Rectal smooth muscle tissue (tissue), 1 donor: ENCODE data around the gene SLC25A25.

Source experiments
- H3K27ac ChIP-seq: one replicate; pipeline ENCODE4 v1.7.0; 2013; ENCODE audit warnings: low read depth, low read length, inconsistent platforms
- H3K27me3 ChIP-seq: one replicate; pipeline ENCODE4 v1.7.0; 2013; ENCODE audit warnings: low read length; ENCODE audit not compliant: control insufficient read depth, insufficient read depth
- H3K36me3 ChIP-seq: one replicate; pipeline ENCODE4 v1.7.0; 2013; ENCODE audit warnings: low read length; ENCODE audit not compliant: control insufficient read depth, insufficient read depth
- H3K4me1 ChIP-seq: one replicate; pipeline ENCODE4 v1.7.0; 2013; ENCODE audit warnings: low read length; ENCODE audit not compliant: control insufficient read depth, insufficient read depth
- H3K4me3 ChIP-seq: one replicate; pipeline ENCODE4 v1.7.0; 2013; ENCODE audit warnings: low read length
- H3K9ac ChIP-seq: one replicate; pipeline ENCODE4 v1.7.0; 2013; ENCODE audit warnings: low read length

SLC25A25 gene

DNA sequence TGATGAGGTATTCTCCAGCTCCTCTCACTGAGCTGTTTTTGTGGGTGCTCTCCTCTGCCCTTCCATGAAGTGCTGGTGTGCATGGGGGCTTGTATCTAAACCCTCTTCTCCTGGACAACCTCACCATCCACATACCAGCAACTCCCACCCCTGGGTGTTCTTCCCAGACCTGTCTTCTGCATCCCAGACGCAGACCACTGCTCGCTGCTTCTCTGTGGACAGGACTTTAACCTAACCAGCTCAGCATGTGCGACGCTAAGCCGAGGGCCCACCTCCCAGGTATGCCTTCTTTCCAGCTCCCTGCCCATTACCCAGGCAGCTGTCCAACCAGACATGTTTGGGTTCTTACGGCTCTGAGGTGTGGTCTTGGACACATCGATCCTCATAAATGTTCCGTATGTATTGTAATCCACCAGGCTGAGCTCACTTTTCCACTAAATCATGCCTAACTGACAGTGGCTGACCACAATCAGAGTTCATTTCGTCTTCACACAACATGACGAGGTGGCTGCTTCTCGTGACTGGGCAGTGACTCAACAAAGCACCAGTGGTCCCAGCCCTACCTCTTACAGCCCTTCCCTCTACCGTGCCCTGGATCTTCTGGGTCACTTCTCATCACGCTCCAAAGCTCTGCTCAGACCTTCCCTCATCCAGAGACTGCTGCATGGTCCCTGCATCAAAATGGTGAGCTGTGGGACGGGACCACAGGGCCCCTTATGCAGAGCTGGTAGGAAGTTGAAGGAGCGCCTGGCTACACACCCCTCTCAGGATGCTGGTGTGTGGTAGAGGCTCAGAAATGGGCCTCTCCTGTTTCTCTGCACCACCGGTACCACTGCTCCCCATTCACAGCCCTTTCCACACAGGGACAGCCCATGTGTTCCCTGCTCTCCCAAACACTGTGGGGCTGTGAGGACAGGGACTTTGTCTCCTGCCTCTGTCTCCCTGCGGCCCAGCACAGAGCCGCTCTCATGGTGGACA, 69.1 kb downstream of the SLC25A25 start:
- H3K27me3 ChIP-seq: no peaks in the 10 kb centered on the region

DNA sequence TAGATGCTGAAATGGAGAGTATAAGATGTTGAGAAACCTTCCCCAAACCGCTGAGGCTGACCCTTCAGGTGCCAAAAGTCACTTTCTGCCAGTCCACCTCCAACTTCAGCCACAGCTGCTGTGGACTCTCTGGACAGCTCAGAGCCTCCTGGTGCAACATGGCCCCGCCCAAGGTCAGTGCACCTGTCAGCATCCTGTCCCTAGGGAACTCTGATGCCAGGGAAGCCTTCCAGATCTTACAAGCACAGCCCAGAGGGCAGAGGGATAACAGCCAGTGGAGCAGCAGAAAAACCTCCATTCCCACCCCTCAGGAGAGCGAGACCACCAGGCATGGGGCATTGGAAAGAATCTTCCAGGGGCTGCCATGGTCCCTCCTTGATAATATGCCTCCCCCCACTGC, 70.0 kb downstream of the SLC25A25 start:
- no peak overlapping the region for H3K27ac ChIP-seq
- H3K4me1 ChIP-seq: no peaks in the 10 kb centered on the region
- no peaks in the 10 kb centered on the region for H3K36me3 ChIP-seq
- H3K4me3 ChIP-seq: no peak overlapping the region
- H3K27me3 ChIP-seq: no peaks in the 10 kb centered on the region
- no peak overlapping the region for H3K9ac ChIP-seq

More for the DNA sequence above, 69.1 kb downstream of the SLC25A25 start:
- Histone ChIP-seq H3K4me3 (no peak overlapping the region), H3K4me1 (no peaks in the 10 kb centered on the region), H3K36me3 (no peaks in the 10 kb centered on the region), H3K9ac (no peak overlapping the region), H3K27ac (no peak overlapping the region)

DNA sequence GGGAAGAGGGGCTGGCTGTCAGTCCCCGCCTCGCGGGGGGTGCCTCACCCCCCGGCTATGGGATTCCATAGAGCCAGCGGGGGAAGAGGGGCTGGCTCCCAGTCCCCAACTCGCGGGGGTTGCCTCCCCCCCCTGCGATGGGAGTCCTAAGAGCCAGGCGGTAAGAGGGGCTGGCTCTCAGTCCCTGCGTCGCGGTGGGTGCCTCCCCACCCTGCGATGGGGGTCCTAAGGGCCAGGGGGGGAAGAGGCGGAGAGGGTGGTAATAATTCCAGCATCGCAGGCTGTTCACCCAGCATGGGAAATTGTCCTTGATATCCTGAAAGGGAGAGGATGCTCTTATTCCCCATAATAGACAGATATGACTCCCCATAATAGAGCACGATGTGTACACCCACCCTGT, 71.6 kb downstream of the SLC25A25 start:
- Histone ChIP-seq H3K27me3 (no peaks in the 10 kb centered on the region), H3K9ac (no peak overlapping the region), H3K27ac (no peak overlapping the region), H3K36me3 (no peaks in the 10 kb centered on the region), H3K4me3 (no peak overlapping the region), H3K4me1 (no peaks in the 10 kb centered on the region)

DNA sequence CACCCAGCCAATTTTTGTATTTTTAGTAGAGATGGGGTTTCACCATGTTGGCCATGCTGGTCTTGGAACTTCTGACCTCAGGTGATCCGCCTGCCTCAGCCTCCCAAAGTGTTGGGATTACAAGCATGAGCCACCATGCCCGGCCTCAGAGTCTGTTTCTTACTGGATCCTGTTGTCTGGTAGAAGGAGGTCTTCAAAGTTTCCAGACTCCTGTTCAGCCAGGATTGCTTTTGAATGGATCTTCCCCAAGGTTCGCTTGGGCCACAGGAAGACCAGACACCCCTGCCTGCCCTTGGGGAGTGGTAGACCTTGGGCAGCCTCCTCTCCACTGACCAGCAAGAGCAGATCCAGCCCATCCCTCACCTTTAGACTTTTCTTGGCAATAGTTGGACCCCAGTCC, 73.6 kb downstream of the SLC25A25 start:
- Histone ChIP-seq H3K27ac (no peak overlapping the region), H3K4me3 (no peak overlapping the region), H3K4me1 (no peaks in the 10 kb centered on the region), H3K9ac (no peak overlapping the region), H3K27me3 (no peaks in the 10 kb centered on the region), H3K36me3 (no peaks in the 10 kb centered on the region)

DNA sequence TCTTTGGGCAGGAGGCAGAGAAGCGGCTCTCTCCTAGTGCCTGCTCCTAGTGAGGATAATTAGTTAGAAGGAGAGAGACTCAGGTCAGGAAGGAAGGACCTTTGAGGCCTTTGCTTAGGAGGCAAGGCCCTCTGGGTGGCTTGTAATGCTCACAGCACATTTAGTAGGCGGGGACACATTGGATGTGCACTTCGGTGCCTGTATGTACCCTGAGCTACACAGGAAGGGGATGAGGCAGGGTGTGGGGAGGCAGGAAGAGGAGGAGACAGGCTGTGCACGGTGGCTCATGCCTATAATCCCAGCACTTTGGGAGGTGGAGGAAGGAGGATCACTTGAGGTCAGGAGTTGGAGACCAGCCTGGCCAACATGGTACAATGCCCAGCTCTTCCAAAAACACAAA, 74.0 kb downstream of the SLC25A25 start:
- Histone ChIP-seq H3K4me1 (no peaks in the 10 kb centered on the region), H3K36me3 (no peaks in the 10 kb centered on the region), H3K27me3 (no peaks in the 10 kb centered on the region), H3K4me3 (no peak overlapping the region), H3K9ac (no peak overlapping the region), H3K27ac (no peak overlapping the region)

DNA sequence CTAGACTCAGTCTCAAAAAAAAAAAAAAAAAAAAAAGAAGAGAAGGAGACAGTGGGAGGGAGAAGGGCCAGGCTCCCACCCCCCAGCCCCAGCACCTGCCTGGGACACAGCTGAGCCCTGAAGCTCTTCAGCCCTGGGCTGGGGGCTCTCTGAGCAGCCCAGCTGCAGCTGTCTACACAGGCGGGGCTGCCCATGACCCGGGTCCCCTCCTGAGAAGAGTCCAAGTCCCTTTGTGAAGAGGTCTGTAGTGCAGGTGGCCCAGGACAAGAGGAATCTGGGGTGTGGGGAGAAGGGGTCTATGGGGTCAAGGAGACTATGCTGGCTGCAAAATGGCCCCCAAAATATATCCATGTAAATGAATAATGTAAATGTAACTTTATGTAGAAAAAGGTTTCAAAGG, 74.6 kb downstream of the SLC25A25 start:
- Histone ChIP-seq H3K9ac (no peak overlapping the region), H3K36me3 (no peaks in the 10 kb centered on the region), H3K27me3 (no peaks in the 10 kb centered on the region), H3K4me3 (no peak overlapping the region), H3K4me1 (no peaks in the 10 kb centered on the region), H3K27ac (no peak overlapping the region)

DNA sequence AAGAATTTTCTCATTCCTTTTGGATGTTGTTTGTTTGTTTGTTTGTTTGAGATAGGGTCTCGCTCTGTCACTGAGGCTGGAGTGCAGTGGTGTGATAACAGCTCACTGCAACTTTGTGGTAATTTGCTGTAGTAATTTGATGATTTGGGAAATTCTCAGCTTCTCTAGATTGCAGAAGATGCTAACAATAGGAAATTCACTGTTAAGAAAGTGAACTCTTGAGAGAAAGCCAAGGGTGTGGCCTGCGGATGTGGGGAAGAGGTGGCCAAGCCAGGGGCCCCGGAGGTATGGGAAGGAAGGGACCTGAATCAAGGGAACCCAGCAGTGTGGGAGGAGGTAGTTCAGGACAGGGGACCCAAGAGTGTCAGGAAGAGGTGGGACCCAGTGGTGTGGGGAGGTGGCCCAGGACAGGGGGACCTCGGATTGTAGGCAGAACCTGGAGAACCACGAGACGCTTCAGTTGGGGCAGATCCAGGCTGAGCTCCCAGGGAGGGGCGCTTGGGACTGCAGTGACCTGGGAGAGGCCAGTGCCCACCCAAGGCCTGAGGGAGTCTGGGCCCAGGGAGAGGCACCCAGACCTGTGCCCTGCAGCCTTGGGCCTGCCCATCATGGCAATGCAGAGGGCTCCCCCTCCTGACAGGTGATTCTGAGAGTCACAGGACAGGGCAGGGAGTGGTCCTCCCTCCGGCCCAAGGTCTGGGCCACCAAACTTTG, 75.7 kb downstream of the SLC25A25 start:
- Histone ChIP-seq H3K4me3 (no peak overlapping the region), H3K9ac (no peak overlapping the region), H3K27ac (no peak overlapping the region), H3K4me1 (no peaks in the 10 kb centered on the region), H3K36me3 (no peaks in the 10 kb centered on the region), H3K27me3 (no peaks in the 10 kb centered on the region)

DNA sequence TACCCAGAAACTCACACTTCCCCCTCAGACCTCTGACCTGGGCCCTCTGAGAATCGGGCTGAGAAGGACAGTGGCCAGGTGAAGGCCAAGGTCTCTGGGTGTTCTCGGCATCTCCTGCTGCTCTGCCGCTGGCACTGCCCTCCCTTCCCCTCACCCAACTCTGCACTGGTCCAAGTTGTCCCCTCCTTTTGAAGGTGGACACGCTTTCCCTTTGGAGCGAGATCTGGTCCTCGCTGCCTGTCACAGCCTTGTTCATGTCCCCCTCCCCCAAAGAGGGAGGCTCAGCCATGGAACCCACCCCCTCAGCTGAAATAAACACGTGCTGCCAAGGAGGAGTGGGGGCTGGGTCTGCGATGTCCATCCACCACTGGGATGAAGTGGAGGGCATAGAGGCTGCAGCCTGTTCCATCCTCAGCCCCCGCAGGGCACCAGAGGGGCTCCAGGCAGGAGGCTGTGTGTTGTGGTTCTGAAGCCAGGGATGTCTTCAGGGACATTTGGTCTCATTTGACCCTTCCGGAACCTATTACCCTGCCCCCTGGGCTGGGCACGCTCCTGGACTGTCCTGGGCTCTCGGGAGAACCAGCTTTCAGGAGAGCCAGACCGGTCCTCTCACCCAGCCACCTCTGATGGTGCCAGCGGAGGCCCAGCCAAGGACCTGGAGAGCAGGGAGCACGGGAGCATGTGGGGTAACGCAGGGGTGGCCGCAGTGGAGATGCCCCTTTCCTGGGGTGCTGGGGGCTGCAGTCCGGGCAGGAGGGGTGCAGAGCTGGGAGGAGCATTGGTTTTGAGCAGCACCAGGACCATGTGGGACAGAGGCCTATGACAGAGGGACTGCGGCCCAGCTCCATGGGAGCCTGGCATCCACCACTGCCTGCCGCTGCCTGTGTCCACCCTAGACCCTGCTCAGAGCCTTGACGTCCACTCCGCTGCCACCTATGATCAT, 76.5 kb downstream of the SLC25A25 start:
- Histone ChIP-seq H3K9ac (no peak overlapping the region), H3K4me1 (no peaks in the 10 kb centered on the region), H3K27me3 (no peaks in the 10 kb centered on the region), H3K4me3 (no peak overlapping the region), H3K27ac (no peak overlapping the region), H3K36me3 (no peaks in the 10 kb centered on the region)

DNA sequence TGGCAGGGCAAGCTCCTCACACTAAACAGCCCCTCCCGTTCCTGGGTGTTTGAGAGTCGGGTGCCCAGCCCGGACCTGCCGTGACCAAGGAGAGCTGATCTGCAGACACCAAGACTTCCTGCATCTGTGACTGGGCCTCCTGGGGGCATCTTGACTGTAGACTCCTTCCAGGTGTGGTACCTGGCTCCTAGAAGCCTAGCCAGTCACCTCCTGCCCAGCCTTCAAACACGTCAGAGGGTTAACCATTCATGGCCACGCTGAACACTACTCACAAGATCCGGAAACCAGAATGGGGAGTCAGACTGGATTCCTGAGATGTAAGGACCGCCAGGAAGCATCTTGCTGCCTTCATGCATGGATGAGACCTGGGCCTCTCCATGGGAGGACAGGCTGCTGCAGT, 77.5 kb downstream of the SLC25A25 start:
- Histone ChIP-seq H3K4me1 (no peaks in the 10 kb centered on the region), H3K27ac (no peak overlapping the region), H3K36me3 (no peaks in the 10 kb centered on the region), H3K4me3 (no peak overlapping the region), H3K9ac (no peak overlapping the region), H3K27me3 (no peaks in the 10 kb centered on the region)

DNA sequence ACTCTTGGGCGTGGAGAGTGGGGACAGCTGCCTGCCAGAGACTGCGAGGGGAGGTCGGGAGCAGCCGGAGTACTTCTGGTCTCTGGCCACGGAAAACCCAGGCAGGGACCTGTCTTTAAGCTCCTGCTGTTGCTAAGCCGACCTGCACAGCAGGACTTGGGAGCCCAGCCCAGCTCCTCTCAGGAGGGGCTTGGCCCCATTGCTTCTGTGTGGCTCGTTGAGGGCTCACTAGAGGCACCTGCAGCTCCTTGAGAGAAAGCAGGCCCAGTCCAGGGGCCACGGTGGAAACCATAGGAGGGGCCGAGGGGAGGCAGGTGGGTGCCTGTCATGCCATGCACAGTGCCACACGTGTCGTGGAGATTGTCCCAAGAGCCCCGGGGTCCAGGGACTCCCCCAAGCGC, 77.9 kb downstream of the SLC25A25 start:
- H3K27ac ChIP-seq: no peak overlapping the region

DNA sequence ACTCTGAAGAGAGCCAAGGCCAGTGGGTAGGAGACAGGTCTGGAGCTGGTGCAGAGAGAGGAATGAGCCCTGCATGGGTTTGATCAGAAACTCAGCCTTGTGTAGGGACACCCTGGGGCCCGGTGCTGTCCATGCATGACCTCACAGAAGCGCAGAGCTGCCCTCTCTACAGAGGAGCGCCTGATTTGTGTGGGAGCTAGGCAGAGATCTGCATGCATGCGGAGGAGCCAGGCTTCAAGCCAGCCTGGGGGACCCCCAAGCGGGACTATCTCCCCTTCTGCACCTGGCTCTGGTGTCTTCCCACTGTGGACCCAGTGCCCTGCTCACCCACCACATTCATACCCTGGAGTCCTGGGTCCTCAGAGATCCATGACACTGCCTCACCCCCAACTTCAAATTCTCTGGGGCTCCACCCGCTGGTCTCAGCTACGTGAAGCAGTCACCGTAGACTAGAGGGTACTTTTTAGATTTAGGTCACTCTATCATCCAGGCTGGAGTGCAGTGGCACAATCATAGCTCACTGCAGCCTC, 78.6 kb downstream of the SLC25A25 start:
- Histone ChIP-seq H3K9ac (no peak overlapping the region), H3K4me3 (no peak overlapping the region), H3K36me3 (no peaks in the 10 kb centered on the region), H3K4me1 (no peaks in the 10 kb centered on the region), H3K27ac (no peak overlapping the region), H3K27me3 (no peaks in the 10 kb centered on the region)

More for the DNA sequence above, 77.9 kb downstream of the SLC25A25 start:
- Histone ChIP-seq H3K9ac (no peak overlapping the region), H3K27me3 (no peaks in the 10 kb centered on the region), H3K4me3 (no peak overlapping the region), H3K36me3 (no peaks in the 10 kb centered on the region), H3K4me1 (no peaks in the 10 kb centered on the region)
